Progenitor cell of endocrine pancreas (in vitro differentiated cells): ENCODE measurements around the gene MGAT5B. TPM values are rescaled to one million over a fixed set of nuclear protein-coding genes. Genes with fewer than 3 reads are reported as not detected.

ENCODE experiments used
- DNase-seq: peaks from one replicate; pipeline ENCODE4 v3.0.0; 2021; ENCODE audit warnings: low spot score; ENCODE audit not compliant: unreplicated experiment
- H3K27ac Mint-ChIP-seq: 2 replicates; pipeline ENCODE4 v1.8.0; 2021; ENCODE audit warnings: mild to moderate bottlenecking, moderate library complexity, mixed read lengths
- H3K27me3 Mint-ChIP-seq: 2 replicates; pipeline ENCODE4 v1.8.0; 2021; ENCODE audit warnings: mixed read lengths
- H3K36me3 Mint-ChIP-seq: 2 replicates; pipeline ENCODE4 v1.8.0; 2022; ENCODE audit warnings: mixed read lengths; ENCODE audit not compliant: insufficient read depth
- H3K4me1 Mint-ChIP-seq: 2 replicates; pipeline ENCODE4 v1.8.0; 2021; ENCODE audit warnings: low read depth, mixed read lengths
- H3K4me3 Mint-ChIP-seq: 2 replicates; pipeline ENCODE4 v1.8.0; 2021; ENCODE audit warnings: low read depth, mild to moderate bottlenecking, moderate library complexity, mixed read lengths
- H3K9me3 Mint-ChIP-seq: 2 replicates; pipeline ENCODE4 v1.8.0; 2021; ENCODE audit warnings: low read depth, mixed read lengths
- total RNA-seq: library from RNA; stranded (reverse); gene quantifications from 2 replicates; pipeline ENCODE4 v1.2.1, GENCODE V29; 2021
- TF ChIP-seq, protein P1 (sequence below): fragments of 200-600 bp; sonication (generic); IDR thresholded peaks from one replicate; pipeline ENCODE4 v1.5.0; 2021; ENCODE audit warnings: antibody characterized with exemption, mild to moderate bottlenecking; ENCODE audit not compliant: unreplicated experiment

The MGAT5B gene
- total RNA-seq, 1 donor from 2014 or later, result 2.8 TPM

DNA sequence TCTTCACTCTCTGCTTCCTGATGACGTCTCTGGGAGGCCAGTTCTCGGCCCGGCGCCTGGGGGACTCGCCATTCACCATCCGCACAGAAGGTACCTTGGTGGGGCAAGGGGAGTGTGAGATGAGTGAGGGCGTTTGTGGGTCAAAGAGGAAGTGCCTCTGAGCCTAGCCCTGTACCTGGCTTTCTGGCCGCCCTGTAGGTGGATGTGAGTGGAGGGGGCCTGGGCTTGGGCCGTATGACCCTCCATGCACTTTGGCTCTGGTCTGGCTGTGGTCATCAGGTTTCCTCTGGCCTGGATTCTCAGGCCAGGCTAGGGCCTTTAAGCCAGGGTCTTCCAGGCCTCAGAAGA lies 4.6 kb downstream of the MGAT5B start:
- peaks cover 36% of the 10 kb centered on the region for H3K27me3 Mint-ChIP-seq
- TF ChIP-seq, protein P1, sequence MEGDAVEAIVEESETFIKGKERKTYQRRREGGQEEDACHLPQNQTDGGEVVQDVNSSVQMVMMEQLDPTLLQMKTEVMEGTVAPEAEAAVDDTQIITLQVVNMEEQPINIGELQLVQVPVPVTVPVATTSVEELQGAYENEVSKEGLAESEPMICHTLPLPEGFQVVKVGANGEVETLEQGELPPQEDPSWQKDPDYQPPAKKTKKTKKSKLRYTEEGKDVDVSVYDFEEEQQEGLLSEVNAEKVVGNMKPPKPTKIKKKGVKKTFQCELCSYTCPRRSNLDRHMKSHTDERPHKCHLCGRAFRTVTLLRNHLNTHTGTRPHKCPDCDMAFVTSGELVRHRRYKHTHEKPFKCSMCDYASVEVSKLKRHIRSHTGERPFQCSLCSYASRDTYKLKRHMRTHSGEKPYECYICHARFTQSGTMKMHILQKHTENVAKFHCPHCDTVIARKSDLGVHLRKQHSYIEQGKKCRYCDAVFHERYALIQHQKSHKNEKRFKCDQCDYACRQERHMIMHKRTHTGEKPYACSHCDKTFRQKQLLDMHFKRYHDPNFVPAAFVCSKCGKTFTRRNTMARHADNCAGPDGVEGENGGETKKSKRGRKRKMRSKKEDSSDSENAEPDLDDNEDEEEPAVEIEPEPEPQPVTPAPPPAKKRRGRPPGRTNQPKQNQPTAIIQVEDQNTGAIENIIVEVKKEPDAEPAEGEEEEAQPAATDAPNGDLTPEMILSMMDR, result no peak
- H3K9me3 Mint-ChIP-seq, result no peaks in the 10 kb centered on the region
- H3K36me3 Mint-ChIP-seq, result no peaks in the 10 kb centered on the region
- H3K27ac Mint-ChIP-seq, result no peak overlapping the region
- DNase-seq, result no peak
- no peak overlapping the region for H3K4me3 Mint-ChIP-seq
- peaks cover 2% of the 10 kb centered on the region for H3K4me1 Mint-ChIP-seq

DNA sequence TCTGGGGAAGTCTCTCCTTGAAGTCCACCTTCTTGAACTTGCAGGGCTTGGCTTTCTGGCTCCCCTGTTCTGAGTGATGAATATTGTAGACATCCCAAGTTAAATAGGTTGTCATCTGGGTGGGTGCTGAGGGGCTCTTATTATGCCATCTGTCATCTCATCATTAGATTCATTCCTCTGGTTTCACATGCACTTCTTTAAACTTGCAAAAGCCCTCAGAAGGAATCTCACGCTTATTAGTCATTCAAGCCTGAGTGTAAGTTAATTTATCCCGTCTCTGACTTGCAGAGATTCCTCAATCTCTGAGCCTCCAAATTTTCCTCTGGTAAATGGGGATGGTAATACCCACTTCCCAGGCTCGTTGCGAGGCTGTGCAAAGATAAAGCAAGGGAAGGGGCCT lies 5.7 kb downstream of the MGAT5B start:
- H3K4me1 Mint-ChIP-seq, result peaks cover 1% of the 10 kb centered on the region
- peaks cover 34% of the 10 kb centered on the region for H3K27me3 Mint-ChIP-seq
- no peak overlapping the region for H3K4me3 Mint-ChIP-seq

DNA sequence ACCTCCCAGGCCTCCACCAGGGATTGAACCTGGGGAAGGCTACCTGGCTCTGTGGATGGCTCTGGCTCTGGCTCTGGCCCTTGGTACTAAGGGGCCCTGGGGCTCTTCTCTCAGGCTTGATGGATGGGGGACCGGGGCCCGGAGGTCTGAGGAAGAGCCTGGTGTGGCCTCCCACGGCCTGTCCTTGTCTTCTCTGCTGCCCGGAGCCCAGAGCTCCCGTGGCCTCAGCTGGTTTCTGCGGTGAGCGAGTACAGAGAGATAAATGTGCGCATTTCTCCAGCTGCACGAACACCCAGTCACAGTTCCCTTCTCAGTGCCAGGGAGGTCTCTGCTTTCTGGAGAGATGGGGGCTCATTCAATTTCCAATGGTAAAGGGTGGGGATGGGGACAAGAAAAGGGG lies 9.2 kb downstream of the MGAT5B start:
- no peaks in the 10 kb centered on the region for H3K36me3 Mint-ChIP-seq
- H3K9me3 Mint-ChIP-seq, result no peaks in the 10 kb centered on the region
- peaks cover 32% of the 10 kb centered on the region for H3K27me3 Mint-ChIP-seq
- no peak for DNase-seq
- TF ChIP-seq, protein P1, result no peak
- H3K4me3 Mint-ChIP-seq, result no peak overlapping the region
- no peaks in the 10 kb centered on the region for H3K4me1 Mint-ChIP-seq
- no peak overlapping the region for H3K27ac Mint-ChIP-seq

More for the DNA sequence above, 5.7 kb downstream of the MGAT5B start:
- Mint-ChIP-seq H3K9me3 (no peaks in the 10 kb centered on the region), H3K27ac (no peak overlapping the region), H3K36me3 (no peaks in the 10 kb centered on the region)
- TF ChIP-seq, protein P1, result no peak
- no peak for DNase-seq

DNA sequence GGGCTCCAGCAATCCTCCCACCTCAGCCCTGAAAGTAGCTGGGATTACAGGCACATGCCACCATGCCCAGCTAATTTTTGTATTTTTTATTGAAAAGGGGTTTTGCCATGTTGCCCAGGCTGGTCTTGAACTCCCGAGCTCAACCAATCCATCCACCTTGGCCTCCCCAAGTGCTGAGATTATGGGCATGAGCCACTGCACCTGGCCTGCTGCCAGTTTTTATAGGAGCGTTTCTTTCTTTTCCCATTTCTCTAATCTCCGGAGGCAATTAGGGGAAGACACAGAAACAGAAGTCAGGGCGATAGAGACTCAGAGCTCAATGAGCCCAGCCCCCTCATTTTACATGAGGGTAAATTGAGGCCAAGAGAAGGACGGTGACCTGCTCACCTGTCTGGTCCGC lies 10.4 kb downstream of the MGAT5B start:
- no peak overlapping the region for H3K4me3 Mint-ChIP-seq
- no peaks in the 10 kb centered on the region for H3K9me3 Mint-ChIP-seq
- no peaks in the 10 kb centered on the region for H3K4me1 Mint-ChIP-seq

DNA sequence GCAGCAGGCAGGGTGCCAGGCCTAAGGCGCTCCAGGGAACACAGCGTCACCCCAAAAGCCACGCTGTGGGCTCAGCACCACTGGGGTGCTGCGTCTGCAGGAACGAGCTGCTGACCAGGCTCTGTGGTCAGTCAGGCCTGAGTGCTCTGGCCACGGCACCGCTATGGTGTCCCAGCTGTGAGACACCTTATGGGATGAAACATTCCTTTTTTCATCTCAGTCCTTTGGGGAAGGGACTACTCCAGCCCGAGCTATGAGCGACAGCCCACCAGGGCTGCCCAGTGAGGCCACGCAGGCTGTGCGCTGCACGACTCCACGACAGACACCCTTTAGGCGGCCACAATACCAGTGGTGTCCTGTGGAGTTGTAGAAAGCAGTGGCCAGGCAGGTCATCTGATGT lies 11.1 kb downstream of the MGAT5B start:
- H3K27ac Mint-ChIP-seq, result no peak overlapping the region
- H3K4me3 Mint-ChIP-seq, result no peak overlapping the region
- peaks cover 24% of the 10 kb centered on the region for H3K27me3 Mint-ChIP-seq
- no peaks in the 10 kb centered on the region for H3K4me1 Mint-ChIP-seq
- no peak for DNase-seq
- no peaks in the 10 kb centered on the region for H3K9me3 Mint-ChIP-seq
- no peaks in the 10 kb centered on the region for H3K36me3 Mint-ChIP-seq
- TF ChIP-seq, protein P1, result no peak

More for the DNA sequence above, 10.4 kb downstream of the MGAT5B start:
- H3K27me3 Mint-ChIP-seq, result peaks cover 27% of the 10 kb centered on the region
- no peak for DNase-seq
- H3K27ac Mint-ChIP-seq, result no peak overlapping the region
- no peaks in the 10 kb centered on the region for H3K36me3 Mint-ChIP-seq
- TF ChIP-seq, protein P1, result no peak
